Natural killer cell (primary cell): Measurements from ENCODE around the gene RGS3. TPM values are rescaled to one million over a fixed set of nuclear protein-coding genes. Genes with fewer than 3 reads are reported as not detected.
A peak's percentile ranks its signal among the peaks of the same experiment; 100 is the strongest.

ENCODE experiments used
- ATAC-seq, 3 donors: fragments of 150-1000 bp in 2 of 3; fragments of 200-7000 bp in 1 of 3; cut with Tn5 transposase; 1 replicate in 1 of 3; 2 replicates in 2 of 3; pipeline ENCODE4 v1.10.0; 2021; ENCODE audit warnings: mild to moderate bottlenecking in 2 of 3, moderate library complexity in 2 of 3
- DNase-seq, 2 donors: peaks; one replicate each; pipeline versions ENCODE4 v3.0.0 to v3.0.0-alpha.2; 2013 to 2021; ENCODE audit warnings: mixed read lengths in 1 of 2
- H3K27ac ChIP-seq: one replicate; pipeline ENCODE4 v1.5.1; 2013; ENCODE audit warnings: mild to moderate bottlenecking, low read length
- H3K27me3 ChIP-seq: one replicate; pipeline ENCODE4 v1.6.1; 2013; ENCODE audit warnings: low read length; ENCODE audit not compliant: control insufficient read depth, insufficient read depth
- H3K36me3 ChIP-seq: one replicate; pipeline ENCODE4 v1.6.1; 2013; ENCODE audit warnings: low read length; ENCODE audit not compliant: control insufficient read depth, insufficient read depth
- H3K4me1 ChIP-seq: one replicate; pipeline ENCODE4 v1.6.1; 2013; ENCODE audit warnings: low read length; ENCODE audit not compliant: control insufficient read depth, insufficient read depth
- H3K4me3 ChIP-seq: one replicate; pipeline ENCODE4 v1.5.1; 2013; ENCODE audit warnings: low read length
- H3K9me3 ChIP-seq: one replicate; pipeline ENCODE4 v1.6.1; 2013; ENCODE audit warnings: low read length; ENCODE audit not compliant: control insufficient read depth, insufficient read depth
- H3K27ac Mint-ChIP-seq, 2 donors: one replicate each; pipeline ENCODE4 v1.8.0; 2022; ENCODE audit warnings: mild to moderate bottlenecking in 2 of 2, mixed read lengths in 2 of 2, moderate library complexity in 1 of 2
- H3K27me3 Mint-ChIP-seq, 2 donors: one replicate each; pipeline ENCODE4 v1.8.0; 2022; ENCODE audit warnings: low read depth in 2 of 2, mixed read lengths in 2 of 2
- H3K36me3 Mint-ChIP-seq: one replicate; pipeline ENCODE4 v1.8.0; 2022; ENCODE audit warnings: mixed read lengths
- H3K4me1 Mint-ChIP-seq, 2 donors: one replicate each; pipeline ENCODE4 v1.8.0; 2022; ENCODE audit warnings: mixed read lengths in 2 of 2
- H3K4me3 Mint-ChIP-seq: one replicate; pipeline ENCODE4 v1.8.0; 2022; ENCODE audit warnings: mild to moderate bottlenecking, moderate library complexity, mixed read lengths
- H3K9me3 Mint-ChIP-seq, 2 donors: one replicate each; pipeline ENCODE4 v1.8.0; 2022; ENCODE audit warnings: mixed read lengths in 2 of 2
- WGBS: methylation state at CpG from one replicate; pipeline ENCODE4 v1.1.7; 2013; ENCODE audit warnings: missing lambda C conversion rate; ENCODE audit not compliant: insufficient coverage; 5-methylcytosine and 5-hydroxymethylcytosine counted together
- intact Hi-C: fragments of 100-400 bp; cut with micrococcal nuclease; formaldehyde crosslinking; loops from one replicate; pipeline ENCODE4 v1.14.2; 2022
- total RNA-seq, 4 donors: library from RNA; stranded (reverse); fragments of 120-200 nt in 1 of 4; gene quantifications; one replicate each; pipeline versions ENCODE4 v1.2.3 to v1.2.4, GENCODE V29; 2013 to 2022
- TF ChIP-seq, protein P1 (sequence below): fragments of 200-600 bp; IDR thresholded peaks from one replicate; pipeline ENCODE4 v1.8.0; 2022; ENCODE audit warnings: antibody characterized with exemption

The RGS3 gene
- total RNA-seq, 3 donors from 2014 or later (not counting 1 experiment from before 2014, with no cell fraction given) = 148 to 269 (median 190) TPM

DNA sequence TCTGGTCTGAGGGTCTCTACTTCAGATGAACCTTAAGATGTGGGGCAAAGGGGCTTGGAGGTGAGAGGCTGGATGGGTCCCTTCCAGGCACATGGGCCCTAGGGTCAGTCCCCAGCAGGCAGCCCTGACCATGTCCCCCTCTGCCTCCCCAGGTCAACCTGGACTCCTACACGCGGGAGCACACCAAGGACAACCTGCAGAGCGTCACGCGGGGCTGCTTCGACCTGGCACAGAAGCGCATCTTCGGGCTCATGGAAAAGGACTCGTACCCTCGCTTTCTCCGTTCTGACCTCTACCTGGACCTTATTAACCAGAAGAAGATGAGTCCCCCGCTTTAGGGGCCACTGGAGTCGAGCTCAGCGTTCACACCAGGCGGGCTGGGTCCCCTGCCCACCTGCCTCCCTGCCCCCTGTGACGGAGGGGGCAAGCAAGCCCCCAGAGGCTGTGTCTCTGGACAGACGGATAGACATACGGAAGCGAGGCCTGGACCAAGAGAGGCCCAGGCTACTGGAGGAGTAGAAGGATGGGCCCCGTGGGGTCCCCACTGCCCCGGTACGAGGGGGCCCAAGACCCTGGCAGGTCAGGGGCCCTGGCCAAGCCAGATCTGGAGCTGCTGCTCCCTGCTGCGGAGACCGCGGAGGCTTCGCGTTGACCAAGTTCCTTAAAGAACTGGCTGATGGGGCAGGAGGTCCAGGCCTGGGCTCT lies 133.2 kb downstream of the RGS3 start:
- no peak overlapping the region for H3K4me3 Mint-ChIP-seq
- WGBS = 97% methylated on average over 27 of the region's 27 CpGs
- TF ChIP-seq, protein P1, sequence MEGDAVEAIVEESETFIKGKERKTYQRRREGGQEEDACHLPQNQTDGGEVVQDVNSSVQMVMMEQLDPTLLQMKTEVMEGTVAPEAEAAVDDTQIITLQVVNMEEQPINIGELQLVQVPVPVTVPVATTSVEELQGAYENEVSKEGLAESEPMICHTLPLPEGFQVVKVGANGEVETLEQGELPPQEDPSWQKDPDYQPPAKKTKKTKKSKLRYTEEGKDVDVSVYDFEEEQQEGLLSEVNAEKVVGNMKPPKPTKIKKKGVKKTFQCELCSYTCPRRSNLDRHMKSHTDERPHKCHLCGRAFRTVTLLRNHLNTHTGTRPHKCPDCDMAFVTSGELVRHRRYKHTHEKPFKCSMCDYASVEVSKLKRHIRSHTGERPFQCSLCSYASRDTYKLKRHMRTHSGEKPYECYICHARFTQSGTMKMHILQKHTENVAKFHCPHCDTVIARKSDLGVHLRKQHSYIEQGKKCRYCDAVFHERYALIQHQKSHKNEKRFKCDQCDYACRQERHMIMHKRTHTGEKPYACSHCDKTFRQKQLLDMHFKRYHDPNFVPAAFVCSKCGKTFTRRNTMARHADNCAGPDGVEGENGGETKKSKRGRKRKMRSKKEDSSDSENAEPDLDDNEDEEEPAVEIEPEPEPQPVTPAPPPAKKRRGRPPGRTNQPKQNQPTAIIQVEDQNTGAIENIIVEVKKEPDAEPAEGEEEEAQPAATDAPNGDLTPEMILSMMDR = no peak
- DNase-seq = no peak
- peaks cover 12 to 27% of the 10 kb centered on the region in 2 donors for H3K4me1 Mint-ChIP-seq
- Histone ChIP-seq H3K4me3 (no peak overlapping the region), H3K9me3 (no peaks in the 10 kb centered on the region), H3K4me1 (peaks cover 13% of the 10 kb centered on the region), H3K36me3 (peaks cover 68% of the 10 kb centered on the region), H3K27ac (no peak overlapping the region), H3K27me3 (no peaks in the 10 kb centered on the region)
- no peaks in the 10 kb centered on the region for H3K27me3 Mint-ChIP-seq
- H3K36me3 Mint-ChIP-seq = no peaks in the 10 kb centered on the region
- no peak for ATAC-seq
- intact Hi-C loops = no loop called here
- no peaks in the 10 kb centered on the region for H3K9me3 Mint-ChIP-seq
- peak overlapping the region in 1 of 2 donors; percentile 50 for H3K27ac Mint-ChIP-seq

DNA sequence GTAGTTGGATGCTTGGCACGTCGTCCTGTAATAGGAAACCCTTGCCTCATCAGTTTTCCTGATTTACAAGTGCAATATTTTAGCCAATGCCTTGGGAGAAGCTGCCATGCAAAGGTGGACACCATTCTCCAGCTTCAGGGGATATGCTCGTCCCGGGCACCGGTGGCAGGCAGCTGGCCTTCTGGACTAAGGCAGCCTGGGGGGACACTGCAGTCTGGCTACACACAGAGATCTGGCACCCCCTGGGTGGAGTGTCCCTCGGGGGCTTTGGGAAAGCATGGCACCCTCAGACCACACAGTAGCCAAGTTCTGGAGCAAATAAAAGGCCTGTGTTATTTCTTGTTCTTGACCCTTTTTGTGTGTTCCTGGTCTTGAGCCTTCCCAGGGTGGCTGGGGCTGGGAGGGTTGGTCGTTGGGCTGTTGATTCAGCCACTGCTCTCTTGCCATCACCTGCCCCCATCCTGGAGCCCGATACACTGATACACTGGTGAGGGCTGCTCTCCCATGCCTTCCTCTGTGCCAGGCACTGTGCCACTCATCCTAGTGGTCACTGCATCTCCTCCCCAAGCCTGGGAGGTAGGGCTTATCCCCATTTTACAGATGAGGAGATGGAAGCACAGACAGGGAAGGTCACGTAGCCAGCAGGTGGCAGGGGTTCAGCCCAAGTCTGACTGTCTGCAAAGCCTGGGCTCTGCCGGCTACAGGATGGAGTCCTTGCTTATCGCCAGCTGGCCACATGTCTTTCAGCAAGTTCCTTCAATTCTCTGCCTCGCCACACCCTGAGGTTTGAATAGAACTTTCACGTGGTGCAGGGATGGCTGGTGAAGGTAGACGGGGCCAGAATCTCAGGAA lies 134.1 kb downstream of the RGS3 start:
- H3K27ac Mint-ChIP-seq = no peak overlapping the region
- TF ChIP-seq, protein P1 = no peak
- H3K4me3 ChIP-seq = no peak overlapping the region
- ATAC-seq (no peak), DNase-seq (no peak)
- H3K27me3 ChIP-seq = no peaks in the 10 kb centered on the region
- H3K9me3 ChIP-seq = no peaks in the 10 kb centered on the region
- WGBS = 94% methylated on average over 14 of the region's 14 CpGs
- no peaks in the 10 kb centered on the region for H3K27me3 Mint-ChIP-seq
- peaks cover 6% of the 10 kb centered on the region for H3K4me1 ChIP-seq
- peaks cover 7 to 20% of the 10 kb centered on the region in 2 donors for H3K4me1 Mint-ChIP-seq
- H3K4me3 Mint-ChIP-seq = no peak overlapping the region
- no peak overlapping the region for H3K27ac ChIP-seq
- no peaks in the 10 kb centered on the region for H3K9me3 Mint-ChIP-seq
- H3K36me3 Mint-ChIP-seq = no peaks in the 10 kb centered on the region
- peaks cover 60% of the 10 kb centered on the region for H3K36me3 ChIP-seq
- intact Hi-C loops = no loop called here

DNA sequence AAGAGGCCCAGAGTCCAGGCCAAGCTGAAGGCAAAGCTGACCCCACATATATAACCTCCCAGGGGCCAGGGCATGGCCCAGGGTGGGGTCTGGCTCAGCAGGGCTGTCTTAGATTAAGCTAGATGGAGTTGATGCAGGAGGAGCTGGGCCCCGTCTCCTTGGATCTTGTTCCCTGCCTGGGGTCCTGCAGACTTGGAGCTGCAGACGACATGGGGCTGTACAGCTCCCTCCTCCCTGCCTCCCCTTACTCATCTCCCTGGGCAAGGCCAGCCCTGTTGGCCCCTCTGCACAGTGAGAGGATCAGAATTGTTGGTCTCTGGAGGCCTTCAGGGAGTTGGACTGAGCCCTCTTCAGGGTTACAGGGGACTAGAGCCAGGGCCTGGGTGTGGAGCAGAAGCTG lies 134.9 kb downstream of the RGS3 start:
- no peak overlapping the region for H3K4me3 ChIP-seq
- WGBS = 98% methylated on average over 2 of the region's 2 CpGs
- H3K9me3 Mint-ChIP-seq = no peaks in the 10 kb centered on the region

More for the DNA sequence above, 134.9 kb downstream of the RGS3 start:
- Histone ChIP-seq H3K9me3 (no peaks in the 10 kb centered on the region), H3K27me3 (no peaks in the 10 kb centered on the region), H3K27ac (no peak overlapping the region), H3K4me1 (peaks cover 6% of the 10 kb centered on the region), H3K36me3 (peaks cover 56% of the 10 kb centered on the region)
- DNase-seq (no peak), ATAC-seq (no peak)
- H3K27ac Mint-ChIP-seq = peak overlapping the region in 1 of 2 donors; percentile 77
- intact Hi-C loops = no loop called here
- H3K27me3 Mint-ChIP-seq = no peaks in the 10 kb centered on the region
- no peaks in the 10 kb centered on the region for H3K36me3 Mint-ChIP-seq
- peaks cover 7 to 15% of the 10 kb centered on the region in 2 donors for H3K4me1 Mint-ChIP-seq
- H3K4me3 Mint-ChIP-seq = no peak overlapping the region
- TF ChIP-seq, protein P1 = no peak
